ENCODE results near the gene TMEM256. TPM values are rescaled to one million over a fixed set of nuclear protein-coding genes. Genes with fewer than 3 reads are reported as not detected.

Gene TMEM256
- total RNA-seq: 141 and 232 TPM in 2 replicates

DNA sequence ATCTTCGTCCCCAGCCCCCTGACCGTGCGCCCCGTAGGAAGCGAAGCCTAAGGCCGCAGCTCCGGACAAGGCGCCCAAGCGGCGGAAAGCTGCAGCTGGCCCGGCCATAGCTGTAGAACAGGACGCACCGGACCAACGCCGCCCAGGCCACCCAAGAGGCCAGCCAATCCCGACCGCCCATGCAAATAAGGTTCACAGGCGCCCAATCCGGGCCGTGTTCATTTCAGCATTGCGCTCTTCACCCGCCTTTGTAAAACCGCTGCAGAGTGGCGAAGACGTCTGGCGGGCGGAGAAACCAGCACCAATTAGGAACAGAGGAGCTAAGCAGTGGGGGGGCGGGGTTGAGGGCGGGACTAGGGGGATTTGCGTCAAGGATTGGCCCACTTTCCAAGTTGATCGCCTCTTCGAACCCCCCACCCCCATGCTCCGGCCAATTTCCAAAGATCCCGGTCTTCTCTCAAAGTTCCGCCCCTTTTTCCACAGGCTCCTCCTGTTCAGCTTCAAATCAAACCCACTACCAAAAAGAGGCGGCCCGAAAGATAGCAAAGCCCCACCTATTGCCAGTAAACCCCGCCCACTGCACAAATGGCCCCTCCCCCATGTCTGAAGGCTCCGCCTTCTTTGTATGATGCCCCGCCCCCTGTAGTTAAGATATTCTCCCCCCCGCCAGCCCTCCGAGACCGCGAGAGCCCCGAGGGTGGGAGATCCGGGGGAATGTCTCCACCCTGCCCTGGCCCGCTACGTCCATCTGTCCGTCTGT lies at the start of gene TMEM256:
TSS of gene TMEM256 (minus strand) at position 121 of the 760 bp plus-strand sequence. CDS start at position 108, 13 bp downstream.
- peak; percentile 100 for DNase-seq (ENCODE audit: low read depth in 2 of 2)

DNA sequence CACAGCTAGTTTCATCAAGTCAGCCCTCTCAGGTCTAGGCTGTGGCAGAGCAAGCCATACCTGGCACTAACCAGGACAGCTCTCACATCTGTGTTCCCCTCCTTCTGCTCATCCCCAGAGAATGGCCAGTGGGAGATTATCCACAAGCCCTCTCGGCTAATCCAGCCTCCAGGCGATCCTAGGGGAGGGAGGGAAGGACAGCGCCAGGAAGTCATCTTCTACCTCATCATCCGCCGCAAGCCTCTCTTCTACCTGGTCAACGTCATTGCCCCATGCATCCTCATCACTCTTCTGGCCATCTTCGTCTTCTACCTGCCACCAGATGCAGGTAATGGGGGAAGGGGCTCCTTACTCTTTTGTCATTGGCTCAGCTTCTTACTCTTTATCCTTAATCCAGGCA lies 44.6 kb upstream of the TMEM256 start:
- DNase-seq (ENCODE audit: low read depth in 2 of 2): no peak

DNA sequence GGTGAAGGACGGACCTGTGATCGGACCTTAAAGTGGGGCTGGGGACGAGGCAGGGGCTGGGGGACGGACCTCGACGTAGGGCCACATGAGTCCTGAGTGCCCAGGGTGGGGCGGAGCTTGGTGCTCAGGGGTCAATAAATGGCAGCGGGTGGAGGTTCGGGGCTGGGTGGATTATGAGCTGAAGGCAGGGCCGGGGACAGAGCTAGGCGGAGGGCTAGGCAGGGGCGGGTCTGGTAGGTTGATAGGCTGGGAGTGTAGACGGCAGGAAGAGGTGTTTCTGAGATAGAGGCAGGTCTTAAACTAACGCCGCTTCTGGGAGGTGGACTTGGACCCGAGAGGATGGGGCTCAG lies 41.7 kb upstream of the TMEM256 start:
- DNase-seq (ENCODE audit: low read depth in 2 of 2): no peak

DNA sequence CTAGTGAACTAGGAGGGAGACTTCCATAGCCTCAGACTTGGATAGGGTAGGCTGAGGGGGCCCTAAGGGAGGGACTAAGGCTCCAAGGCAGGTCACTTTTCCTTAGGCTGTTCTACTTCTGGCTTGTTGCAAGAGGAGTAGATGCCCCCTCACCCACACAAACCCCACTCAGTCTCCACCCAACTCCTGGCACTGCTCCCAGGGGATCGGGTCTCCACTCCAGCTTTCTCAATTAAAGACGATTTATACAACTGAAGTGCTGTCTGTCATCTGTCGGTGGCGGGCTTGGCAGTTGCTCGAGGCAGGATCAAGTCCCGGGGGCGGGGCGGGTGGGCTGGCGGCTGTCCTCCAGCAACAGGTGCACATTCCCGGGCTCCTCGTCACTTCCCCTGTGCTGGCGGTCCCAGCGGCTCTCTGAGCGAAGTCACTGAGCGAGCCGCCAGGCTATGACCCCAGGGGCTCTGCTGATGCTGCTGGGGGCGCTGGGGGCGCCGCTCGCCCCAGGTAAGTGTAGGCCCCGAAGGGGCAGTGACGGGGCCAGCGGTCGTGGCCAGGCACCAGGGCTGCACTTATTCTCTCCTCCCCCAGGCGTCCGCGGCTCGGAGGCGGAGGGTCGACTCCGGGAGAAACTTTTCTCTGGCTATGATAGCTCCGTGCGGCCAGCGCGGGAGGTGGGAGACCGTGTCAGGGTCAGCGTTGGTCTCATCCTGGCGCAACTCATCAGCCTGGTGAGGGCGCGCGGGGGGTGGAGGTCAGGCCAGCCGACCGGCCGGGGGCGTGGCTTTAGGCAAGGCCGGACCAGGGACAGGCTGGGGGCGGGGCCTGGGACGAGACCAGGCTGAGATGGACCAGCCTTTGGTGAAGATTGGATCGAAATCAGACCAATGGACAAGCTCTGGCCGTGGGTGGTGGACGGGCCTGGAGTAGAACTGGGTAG lies 41.1 kb upstream of the TMEM256 start, which contains the start of gene CHRNB1:
TSS of gene CHRNB1 (plus strand) at position 380 of the 937 bp plus-strand sequence. CDS start at position 447, 67 bp downstream.
- peak; percentile 48 for DNase-seq (ENCODE audit: low read depth in 2 of 2)

DNA sequence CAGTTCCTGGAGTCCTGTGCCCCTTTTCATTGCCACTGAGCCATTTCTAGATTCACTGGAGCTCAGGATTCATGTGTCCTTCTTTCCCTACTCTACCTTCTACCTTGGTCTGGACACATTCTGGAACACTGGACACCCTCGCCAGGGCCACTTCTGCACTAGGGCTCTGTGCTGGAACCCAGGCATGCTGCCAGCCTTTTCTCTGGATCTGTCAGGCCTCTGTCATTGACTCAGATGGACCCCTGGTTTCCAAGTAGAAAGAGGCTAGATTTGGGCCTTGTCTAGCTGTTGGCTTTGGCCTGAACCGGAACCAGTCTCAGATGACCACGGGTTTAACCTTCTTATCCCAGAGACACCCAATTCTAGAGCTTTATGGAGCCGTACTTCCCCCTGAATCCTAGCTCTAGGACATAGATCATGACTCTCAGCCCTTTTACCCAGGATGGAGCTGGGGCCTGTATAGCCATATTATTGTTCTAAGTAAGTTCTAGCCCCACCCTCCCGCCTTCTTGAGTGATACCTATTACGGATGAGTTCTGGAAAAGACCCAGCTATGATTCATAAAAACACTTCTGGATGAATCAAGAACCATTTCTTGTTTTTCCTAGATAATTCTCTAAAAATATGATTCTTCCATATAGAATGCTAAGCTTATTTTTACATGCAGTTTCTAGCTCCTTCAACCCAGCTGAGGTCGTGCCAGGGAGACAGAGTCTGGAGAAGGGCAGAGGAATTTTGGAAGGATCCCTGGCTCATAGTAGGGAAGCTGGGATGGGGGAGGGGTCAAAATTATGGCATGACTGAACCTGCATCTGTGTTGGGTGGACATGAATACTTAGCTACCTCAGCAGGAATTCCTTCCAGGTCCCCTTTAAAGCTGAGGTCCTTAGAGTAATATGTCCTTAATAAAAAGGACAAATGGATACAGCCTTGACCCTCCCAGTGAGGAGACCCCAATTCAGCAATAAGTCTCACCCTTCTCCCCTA lies 39.9 kb upstream of the TMEM256 start:
- DNase-seq (ENCODE audit: low read depth in 2 of 2): peak in 1 of 2 donors; percentile 58

DNA sequence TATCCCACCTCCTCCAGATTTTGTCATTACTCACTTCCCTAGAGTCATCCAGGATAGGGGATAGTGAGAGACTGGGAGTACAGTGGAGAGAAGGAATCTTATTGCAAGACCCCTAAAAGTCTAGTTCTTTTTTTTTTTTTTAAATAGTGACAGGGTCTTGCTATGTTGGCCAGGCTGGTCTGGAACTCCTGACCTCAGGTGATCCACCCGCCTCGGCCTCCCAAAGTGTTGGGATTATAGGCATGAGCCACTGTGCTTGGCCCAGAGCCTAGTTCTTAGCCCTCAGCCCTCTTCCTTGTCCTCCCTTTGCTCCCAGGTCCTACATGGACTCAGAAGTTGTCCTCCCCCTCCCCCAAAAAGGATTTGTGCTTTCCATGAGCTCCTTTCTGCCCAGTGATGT lies 38.2 kb upstream of the TMEM256 start:
- no peak for DNase-seq (ENCODE audit: low read depth in 2 of 2)

DNA sequence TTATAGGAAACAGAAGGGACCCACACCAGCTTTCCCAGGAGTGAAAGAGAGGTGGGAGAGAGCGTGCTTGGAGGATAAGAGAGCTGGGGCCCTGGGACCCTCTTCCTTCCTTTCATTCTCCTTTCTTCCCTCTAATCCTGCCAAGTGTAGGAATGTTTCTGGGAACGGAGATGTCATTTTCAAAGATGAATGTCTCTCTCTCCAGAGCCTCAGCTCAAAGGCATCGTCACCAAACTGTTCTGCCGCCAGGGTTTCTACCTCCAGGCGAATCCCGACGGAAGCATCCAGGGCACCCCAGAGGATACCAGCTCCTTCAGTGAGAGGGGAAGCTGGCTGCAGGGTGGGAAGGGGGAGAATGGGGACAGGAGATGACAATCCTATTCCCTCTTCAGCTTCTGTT lies 37.4 kb upstream of the TMEM256 start:
- DNase-seq (ENCODE audit: low read depth in 2 of 2): no peak

DNA sequence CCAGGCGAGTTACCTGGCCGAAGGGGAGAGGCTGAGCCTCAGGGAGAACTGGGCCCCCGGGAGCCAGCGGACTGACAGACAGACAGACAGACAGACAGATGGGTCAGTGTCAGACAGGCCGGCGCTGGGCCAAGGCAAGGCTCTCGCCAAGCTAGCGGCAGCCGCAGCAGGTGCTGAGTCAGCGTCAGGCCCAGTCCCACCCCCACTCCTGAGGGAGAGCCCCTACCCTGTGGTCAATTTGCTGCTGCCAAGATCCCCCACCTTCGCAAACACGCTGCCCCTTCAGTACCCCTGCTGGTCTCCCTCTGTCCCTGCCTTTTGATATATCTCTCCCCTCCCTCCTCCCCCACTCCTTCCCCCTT lies 36.9 kb upstream of the TMEM256 start:
- peak in 1 of 2 donors; percentile 34 for DNase-seq (ENCODE audit: low read depth in 2 of 2)

DNA sequence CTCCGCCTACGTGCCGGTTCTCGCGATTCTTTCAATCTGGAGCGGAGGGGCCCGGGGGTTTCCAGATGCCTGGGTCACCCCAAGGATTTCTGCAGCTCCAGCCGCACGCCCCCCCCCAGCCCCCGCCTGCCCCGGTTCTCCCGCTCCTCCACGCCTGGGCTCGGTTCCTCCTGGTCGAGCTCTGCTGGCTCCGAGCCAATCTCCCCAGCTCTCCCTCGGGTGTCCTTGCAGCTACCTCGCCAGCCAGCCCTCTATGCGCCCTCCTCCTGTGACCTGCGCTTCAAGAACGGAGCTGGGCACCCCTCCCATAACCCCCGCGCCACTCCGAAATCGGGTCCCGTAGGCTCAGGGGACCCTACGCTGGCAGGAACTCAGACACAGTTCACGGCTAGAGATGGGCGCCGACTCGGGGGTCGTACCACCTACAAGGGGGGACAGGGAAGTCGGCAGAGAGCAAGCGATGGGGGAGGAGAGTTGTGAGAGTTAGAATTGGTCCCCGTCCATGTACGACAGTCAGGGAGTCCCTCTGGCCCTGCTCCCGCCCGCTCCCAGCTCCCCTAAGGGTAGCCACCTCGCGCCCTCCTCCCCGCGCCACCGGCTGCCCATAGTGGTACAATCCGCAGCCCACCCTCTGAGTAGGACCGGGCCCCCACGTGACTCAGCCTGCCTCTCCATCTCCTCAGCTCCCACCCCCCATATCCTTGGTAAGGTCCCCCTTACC lies 36.4 kb upstream of the TMEM256 start:
- DNase-seq (ENCODE audit: low read depth in 2 of 2): peak in 1 of 2 donors; percentile 19

DNA sequence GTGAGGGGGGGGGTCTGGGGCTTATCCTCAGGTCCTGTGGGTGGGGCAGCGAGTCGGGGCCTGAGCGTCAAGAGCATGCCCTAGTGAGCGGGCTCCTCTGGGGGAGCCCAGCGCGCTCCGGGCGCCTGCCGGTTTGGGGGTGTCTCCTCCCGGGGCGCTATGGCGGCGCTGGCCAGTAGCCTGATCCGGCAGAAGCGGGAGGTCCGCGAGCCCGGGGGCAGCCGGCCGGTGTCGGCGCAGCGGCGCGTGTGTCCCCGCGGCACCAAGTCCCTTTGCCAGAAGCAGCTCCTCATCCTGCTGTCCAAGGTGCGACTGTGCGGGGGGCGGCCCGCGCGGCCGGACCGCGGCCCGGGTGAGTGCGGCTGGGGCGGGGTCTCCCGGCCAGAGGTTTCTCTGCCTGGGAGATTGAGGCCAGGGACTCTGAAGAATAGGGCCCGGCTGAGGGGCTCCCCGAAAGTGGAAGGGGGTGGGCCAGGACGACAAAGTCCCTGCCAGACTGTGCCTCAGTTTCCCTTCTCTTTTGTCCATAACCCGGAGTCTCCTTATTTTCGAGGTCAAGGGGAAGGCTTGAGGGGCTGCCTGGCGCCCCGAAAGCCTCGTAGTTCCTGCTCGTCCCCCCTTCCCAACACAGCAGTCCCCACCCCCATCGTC lies 35.7 kb upstream of the TMEM256 start, which contains the start of gene FGF11:
TSS of gene FGF11 (plus strand) at position 51 of the 651 bp plus-strand sequence. CDS start at position 160, 109 bp downstream.
- no peak for DNase-seq (ENCODE audit: low read depth in 2 of 2)

DNA sequence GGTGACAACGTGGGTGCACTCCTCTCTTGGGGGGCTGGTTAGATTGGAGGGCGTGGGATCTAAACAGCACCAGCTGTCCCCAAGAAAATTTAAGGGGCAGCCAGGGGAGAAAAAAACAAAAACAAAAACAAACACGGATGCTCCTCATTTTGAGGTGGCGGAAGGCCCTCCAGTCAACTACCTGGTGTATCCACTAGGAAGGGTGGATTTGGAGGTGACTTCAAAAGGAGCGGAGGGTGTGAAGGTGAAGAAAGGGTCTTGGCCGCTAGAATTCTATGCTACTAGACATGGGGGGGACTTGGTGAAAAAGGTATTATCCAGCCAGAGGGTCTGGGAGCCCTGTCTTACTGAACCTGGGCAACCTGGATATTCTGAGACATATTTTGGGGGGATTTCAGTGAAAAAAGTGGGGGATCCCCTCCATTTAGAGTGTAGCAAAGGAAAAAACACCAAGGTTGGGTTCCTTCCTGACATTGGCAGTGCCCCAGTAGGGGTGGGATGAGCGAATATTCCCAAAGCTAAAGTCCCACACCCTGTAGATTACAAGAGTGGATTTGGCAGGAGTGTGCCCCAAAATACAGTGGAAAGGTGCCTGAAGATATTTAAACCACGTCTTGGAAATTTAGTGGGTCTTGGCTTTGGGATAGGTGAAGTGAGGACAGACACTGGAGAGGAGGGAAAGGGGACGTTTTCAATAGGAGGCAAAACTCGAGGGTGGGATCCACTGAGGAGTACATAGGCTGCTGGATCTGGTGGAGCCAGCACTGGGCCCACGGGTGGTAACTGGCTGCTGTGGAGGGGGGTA lies 35.0 kb upstream of the TMEM256 start:
- DNase-seq (ENCODE audit: low read depth in 2 of 2): no peak

DNA sequence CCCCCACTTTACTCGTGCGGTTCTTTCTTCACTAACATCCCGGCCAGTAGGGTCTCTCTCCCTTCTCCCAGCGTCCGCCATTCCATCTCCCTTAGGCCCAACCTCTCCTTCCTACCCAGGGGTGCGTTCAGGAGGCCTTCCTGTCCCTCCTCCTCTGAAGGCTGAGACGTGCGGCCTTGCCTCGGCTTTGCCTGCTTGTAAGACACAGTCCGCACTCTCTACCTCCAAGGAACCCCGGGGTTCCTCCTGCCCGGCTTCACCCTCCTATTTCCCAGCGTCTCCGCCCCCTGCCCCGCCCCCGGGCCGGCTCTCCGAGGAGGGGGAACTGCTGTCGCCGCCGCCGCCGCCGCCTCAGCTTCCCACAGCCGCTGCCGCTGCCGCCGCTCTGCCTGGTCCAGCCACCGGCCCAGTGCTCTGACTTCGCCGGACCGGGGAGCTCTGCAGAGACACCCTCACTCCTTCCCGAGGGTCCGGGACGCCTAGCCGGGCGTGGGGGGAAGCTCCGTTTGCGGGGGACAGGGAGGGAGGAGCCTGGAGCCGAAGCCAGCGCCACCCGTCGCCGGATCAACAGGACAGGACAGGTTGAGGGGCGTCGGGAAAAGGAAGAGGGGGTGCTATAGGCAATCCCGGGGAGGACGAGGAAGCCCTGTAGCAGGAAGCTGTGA lies 34.2 kb upstream of the TMEM256 start:
- no peak for DNase-seq (ENCODE audit: low read depth in 2 of 2)

DNA sequence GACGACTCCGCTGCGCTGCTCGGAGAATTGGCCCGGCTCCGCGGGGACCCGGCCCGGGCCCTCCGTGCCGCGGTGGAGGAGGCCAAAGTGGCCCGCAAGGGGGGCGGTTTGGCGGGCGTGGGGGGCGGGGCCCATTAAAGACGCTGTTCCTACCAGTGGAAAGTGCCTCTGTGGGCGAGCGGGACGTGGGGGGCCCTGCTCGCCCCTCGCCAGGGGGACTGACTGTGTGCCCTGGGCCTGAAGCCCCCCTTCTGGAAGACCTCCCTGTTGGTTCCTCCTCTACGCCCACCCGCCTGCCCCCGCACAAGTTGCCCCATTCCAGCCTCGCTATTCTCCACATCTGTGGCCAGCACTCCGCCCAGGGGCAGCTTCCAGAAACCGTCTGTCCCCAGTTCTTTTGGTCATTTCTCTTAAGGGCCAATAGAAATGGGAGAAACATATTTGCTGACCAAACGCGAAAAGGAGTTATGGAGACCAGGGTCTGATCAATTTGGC lies 33.5 kb upstream of the TMEM256 start:
- DNase-seq (ENCODE audit: low read depth in 2 of 2): no peak

DNA sequence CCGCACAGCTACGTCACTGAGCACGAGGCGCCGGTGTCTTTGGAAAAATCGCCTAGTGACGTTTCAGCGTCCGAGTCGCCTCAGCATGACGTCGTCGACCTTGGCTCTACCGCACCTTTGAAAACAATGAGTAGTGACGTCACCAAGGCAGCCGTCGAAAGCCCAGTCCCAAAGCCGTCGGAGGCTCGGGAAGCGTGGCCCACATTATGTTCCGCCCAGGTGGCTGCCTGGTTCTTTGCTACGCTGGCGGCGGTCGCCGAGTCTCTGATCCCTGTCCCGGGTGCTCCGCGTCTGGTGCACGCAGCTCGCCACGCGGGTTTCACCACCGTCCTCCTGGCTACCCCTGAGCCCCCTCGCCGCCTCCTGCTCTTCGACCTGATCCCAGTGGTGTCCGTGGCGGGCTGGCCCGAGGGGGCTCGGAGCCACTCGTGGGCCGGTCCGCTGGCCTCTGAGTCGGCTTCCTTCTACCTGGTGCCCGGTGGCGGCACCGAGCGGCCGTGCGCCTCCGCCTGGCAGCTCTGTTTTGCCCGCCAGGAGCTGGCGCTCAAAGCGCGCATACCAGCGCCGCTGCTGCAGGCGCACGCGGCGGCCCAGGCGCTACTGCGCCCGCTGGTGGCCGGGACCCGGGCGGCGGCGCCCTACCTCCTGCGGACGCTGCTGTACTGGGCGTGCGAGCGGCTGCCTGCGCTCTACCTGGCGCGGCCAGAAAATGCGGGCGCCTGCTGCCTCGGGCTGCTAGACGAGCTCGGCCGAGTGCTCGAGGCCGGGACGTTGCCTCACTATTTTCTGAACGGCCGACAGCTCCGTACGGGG lies 32.9 kb upstream of the TMEM256 start:
- DNase-seq (ENCODE audit: low read depth in 2 of 2): peak; percentile 86 to 93

DNA sequence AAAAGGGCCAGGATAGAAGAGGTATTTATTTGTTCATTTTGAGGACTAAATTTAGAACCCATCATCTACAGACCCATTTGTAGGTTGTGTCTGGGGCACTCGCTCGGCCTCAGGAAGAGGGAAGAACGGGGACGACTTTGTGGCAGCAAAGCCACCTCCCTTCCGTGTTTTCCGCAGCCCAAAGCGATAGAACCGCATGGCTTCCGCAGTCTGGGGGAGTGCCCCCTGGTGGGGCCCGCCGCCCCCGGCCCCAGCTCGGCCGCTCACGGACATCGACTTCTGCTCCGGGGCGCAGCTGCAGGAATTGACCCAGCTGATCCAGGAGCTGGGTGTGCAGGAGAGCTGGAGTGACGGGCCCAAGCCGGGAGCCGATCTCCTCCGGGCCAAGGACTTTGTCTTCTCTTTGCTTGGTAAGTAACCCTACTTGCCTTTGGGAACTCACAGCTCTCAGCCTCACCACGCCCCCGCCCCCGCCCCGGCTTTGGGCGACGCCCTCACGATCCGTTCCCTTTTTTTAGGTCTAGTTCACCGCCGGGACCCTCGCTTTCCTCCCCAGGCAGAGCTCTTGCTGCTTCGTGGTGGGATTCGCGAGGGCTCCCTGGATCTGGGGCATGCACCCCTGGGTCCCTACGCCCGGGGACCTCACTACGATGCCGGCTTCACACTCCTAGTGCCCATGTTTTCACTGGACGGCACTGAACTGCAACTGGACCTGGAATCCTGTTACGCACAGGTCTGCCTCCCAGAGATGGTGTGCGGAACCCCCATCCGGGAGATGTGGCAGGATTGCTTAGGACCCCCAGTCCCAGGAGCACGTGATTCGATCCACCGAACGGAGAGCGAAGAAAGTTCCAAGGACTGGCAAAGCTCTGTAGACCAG lies 32.0 kb upstream of the TMEM256 start:
- DNase-seq (ENCODE audit: low read depth in 2 of 2): peak; percentile 29 to 53

DNA sequence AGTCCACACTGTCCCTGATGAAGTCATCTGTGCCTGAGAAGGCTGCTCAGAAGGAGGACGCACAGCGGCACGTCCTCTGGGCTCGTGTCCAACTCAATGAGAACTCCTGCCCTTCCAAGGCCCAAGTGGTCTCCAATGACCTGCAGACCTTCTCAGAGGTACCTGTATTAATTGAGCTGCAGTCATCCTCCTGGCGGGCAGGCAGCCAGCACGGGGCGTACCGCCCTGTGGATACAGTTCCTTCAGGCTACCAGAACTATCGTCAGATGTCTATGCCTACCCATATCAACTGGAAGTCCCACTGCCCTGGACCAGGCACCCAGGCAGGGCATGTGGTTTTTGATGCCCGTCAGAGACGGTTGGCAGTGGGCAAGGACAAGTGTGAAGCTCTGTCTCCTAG lies 28.4 kb upstream of the TMEM256 start:
- DNase-seq (ENCODE audit: low read depth in 2 of 2): no peak

Data from lung microvascular endothelial cell (primary cell).